A673 (cell line): Measurements from ENCODE around the gene PPIL6. TPM values are rescaled to one million over a fixed set of nuclear protein-coding genes. Genes with fewer than 3 reads are reported as not detected.

Source experiments
- BruUV-seq: library from RNA; stranded (reverse); fragments of 400-500 nt; replicated peaks from 2 replicates; lab custom pipeline; 2021; lab: Mats Ljungman, UMichigan
- CTCF ChIA-PET: fragments of 300-600 bp; sonication (Branson Sonifier 250); formaldehyde crosslinking; loops from one replicate; lab custom pipeline; 2022; ENCODE audit warnings: antibody characterized with exemption; lab: Charles Lee
- POLR2A ChIA-PET: fragments of 300-600 bp; sonication (Branson Sonifier 250); formaldehyde crosslinking; loops from one replicate; lab custom pipeline; 2022; ENCODE audit warnings: antibody characterized with exemption; ENCODE audit not compliant: low non-redundant PET; lab: Charles Lee
- DNase-seq: peaks from one replicate; pipeline ENCODE4 v3.0.0-alpha.2; 2015; ENCODE audit warnings: low spot score
- H3K27ac ChIP-seq: fragments of 200-600 bp; sonication (generic); 2 replicates; pipeline ENCODE4 v1.5.1; 2016; ENCODE audit warnings: mixed run types, low read depth, mild to moderate bottlenecking, mixed read lengths, antibody characterized with exemption, low read length; ENCODE audit not compliant: poor library complexity, severe bottlenecking
- H3K27me3 ChIP-seq: fragments of 200-600 bp; sonication (generic); replicated peaks from 2 replicates; pipeline ENCODE4 v1.6.1; 2017; ENCODE audit warnings: mixed run types, low read depth, mild to moderate bottlenecking, mixed read lengths, antibody characterized with exemption, low read length; ENCODE audit not compliant: insufficient read depth, poor library complexity
- H3K36me3 ChIP-seq: fragments of 200-600 bp; sonication (generic); 2 replicates; pipeline ENCODE4 v1.6.1; 2016; ENCODE audit warnings: mixed run types, mild to moderate bottlenecking, mixed read lengths, antibody characterized with exemption, low read length; ENCODE audit not compliant: insufficient read depth, poor library complexity, severe bottlenecking
- H3K4me1 ChIP-seq: fragments of 200-600 bp; sonication (generic); 2 replicates; pipeline ENCODE4 v1.6.1; 2017; ENCODE audit warnings: mixed run types, mild to moderate bottlenecking, mixed read lengths, antibody characterized with exemption, low read length; ENCODE audit not compliant: insufficient read depth, poor library complexity, severe bottlenecking
- H3K4me3 ChIP-seq: fragments of 200-600 bp; sonication (generic); 2 replicates; pipeline ENCODE4 v1.5.1; 2016; ENCODE audit warnings: low read depth, mixed run types, mild to moderate bottlenecking, mixed read lengths, low read length; ENCODE audit not compliant: poor library complexity, severe bottlenecking
- H3K9me3 ChIP-seq: fragments of 200-600 bp; sonication (generic); 2 replicates; pipeline ENCODE4 v1.6.1; 2016; ENCODE audit warnings: mixed run types, low read depth, mild to moderate bottlenecking, mixed read lengths, antibody characterized with exemption, low read length; ENCODE audit not compliant: poor library complexity, severe bottlenecking
- EZH2 ChIP-seq: fragments of 200-600 bp; sonication (generic); IDR thresholded peaks from 2 replicates; pipeline ENCODE4 v1.6.1; 2017; ENCODE audit warnings: borderline replicate concordance, low read depth, mild to moderate bottlenecking, mixed read lengths, antibody characterized with exemption, low read length; ENCODE audit not compliant: poor library complexity, severe bottlenecking
- intact Hi-C: fragments of 100-400 bp; cut with micrococcal nuclease; formaldehyde crosslinking; loops from one replicate; pipeline ENCODE4 v1.10.0; 2022; ENCODE audit not compliant: unreplicated experiment
- total RNA-seq: library from RNA; stranded (reverse); gene quantifications from 2 replicates; pipeline ENCODE4 v1.2.3, GENCODE V29; 2021
- TF ChIP-seq, protein P1 (sequence below): fragments of 300-800, 200-600 bp; sonication (generic); conservative IDR thresholded peaks from 2 replicates; pipeline ENCODE4 v1.5.1; 2017; ENCODE audit warnings: low read depth, mild to moderate bottlenecking, antibody characterized with exemption, low read length, moderate library complexity, mixed read lengths

Gene PPIL6
- total RNA-seq, 1 experiment from 2014 or later = 1.8 TPM

DNA sequence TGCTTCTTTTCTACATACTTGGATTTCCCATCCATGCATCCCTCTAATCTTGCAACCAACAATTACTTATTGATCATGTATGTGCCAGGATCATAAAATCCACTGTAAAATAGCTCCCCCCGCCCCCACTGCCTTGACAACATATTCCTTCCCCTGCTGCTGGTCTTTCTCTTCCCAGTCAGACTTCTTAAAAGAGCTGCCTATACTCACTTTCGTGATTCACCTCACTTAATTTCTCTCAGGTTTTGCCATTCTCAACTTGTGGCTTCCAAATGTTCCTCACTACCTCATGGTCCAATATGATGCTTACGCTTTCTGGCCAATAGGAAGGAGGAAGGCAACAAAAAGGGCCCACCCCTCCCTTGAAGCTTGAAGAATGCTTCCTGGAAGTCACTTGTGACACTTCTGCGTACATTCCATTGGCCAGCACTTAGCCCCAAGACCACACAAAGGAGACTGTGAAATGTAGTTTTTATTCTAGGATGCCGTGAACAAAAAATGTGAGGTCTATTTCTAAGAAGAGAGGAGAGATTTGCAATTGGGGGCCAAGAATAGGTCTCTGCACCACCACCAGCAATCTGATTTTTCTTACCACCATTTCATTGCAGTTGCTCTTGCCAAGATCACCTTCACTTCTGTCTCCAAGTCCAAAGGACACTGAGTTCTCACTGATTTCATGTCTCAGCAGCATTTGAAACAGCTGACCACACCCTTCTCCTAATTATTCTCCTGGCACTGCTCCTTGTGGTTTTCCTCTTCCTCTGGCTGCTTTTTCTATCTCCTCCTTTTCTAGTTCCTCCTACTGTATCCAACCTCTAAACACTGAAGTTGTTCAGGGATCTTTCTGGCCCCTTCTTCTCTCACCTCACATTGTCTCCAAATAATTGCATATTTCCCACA is 88.9 kb downstream of the PPIL6 start:
- intact Hi-C loops = no loop called here
- peaks cover 4% of the 10 kb centered on the region for H3K36me3 ChIP-seq
- TF ChIP-seq, protein P1, sequence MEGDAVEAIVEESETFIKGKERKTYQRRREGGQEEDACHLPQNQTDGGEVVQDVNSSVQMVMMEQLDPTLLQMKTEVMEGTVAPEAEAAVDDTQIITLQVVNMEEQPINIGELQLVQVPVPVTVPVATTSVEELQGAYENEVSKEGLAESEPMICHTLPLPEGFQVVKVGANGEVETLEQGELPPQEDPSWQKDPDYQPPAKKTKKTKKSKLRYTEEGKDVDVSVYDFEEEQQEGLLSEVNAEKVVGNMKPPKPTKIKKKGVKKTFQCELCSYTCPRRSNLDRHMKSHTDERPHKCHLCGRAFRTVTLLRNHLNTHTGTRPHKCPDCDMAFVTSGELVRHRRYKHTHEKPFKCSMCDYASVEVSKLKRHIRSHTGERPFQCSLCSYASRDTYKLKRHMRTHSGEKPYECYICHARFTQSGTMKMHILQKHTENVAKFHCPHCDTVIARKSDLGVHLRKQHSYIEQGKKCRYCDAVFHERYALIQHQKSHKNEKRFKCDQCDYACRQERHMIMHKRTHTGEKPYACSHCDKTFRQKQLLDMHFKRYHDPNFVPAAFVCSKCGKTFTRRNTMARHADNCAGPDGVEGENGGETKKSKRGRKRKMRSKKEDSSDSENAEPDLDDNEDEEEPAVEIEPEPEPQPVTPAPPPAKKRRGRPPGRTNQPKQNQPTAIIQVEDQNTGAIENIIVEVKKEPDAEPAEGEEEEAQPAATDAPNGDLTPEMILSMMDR = no peak
- TF ChIP-seq EZH2 = no peak
- H3K9me3 ChIP-seq = peaks cover 8% of the 10 kb centered on the region
- no peaks in the 10 kb centered on the region for H3K27me3 ChIP-seq
- ChIA-PET CTCF (no interaction called here), POLR2A (no interaction called here)
- H3K4me3 ChIP-seq = no peak overlapping the region
- no TSS peak for BruUV-seq
- DNase-seq = no peak
- H3K4me1 ChIP-seq = no peaks in the 10 kb centered on the region
- H3K27ac ChIP-seq = no peak overlapping the region

DNA sequence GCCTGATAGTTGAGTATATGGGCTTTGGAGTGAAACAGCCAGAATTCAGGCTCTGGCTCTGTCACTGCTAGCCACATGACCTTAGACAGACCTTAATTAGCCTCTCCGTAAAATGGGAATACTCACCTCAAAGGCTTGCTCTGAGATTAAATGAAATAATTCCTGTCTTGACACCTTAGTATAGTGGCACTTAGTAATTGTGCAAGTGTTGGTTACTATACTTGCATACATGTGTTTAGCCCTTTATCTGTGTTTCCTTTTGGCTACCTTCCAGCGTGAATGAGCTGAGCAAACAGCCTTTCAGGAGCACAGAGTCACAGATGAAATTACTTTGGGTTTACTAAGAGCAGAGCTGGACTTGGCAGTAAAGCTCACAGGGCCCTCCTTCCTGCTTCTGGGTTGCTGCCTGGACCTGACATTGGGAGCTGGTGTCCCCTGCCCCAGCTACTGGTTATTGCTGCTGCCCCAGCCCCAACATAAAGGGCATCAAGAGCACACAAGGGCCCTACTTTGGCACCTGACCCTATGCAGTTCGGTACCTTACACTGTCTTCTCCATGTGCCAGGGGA is 90.9 kb downstream of the PPIL6 start:
- H3K4me1 ChIP-seq = no peaks in the 10 kb centered on the region
- POLR2A ChIA-PET = interaction anchor here (0.6 to 0.7 kb wide), 2 partner anchors 105 to 634 kb away, joined by 3 to 7 read pairs; no protein-coding TSS in a partner anchor
- no peaks in the 10 kb centered on the region for H3K36me3 ChIP-seq
- peak; percentile 51 for DNase-seq
- no peak for TF ChIP-seq EZH2
- TF ChIP-seq, protein P1 = no peak
- CTCF ChIA-PET = interaction anchor here (0.7 kb wide), 1 partner anchor 10 kb away, joined by 10 read pairs; no protein-coding TSS in a partner anchor
- intact Hi-C loops = no loop called here
- no peaks in the 10 kb centered on the region for H3K9me3 ChIP-seq
- no peak overlapping the region for H3K4me3 ChIP-seq
- no peak overlapping the region for H3K27ac ChIP-seq
- no peaks in the 10 kb centered on the region for H3K27me3 ChIP-seq
- BruUV-seq = no TSS peak

DNA sequence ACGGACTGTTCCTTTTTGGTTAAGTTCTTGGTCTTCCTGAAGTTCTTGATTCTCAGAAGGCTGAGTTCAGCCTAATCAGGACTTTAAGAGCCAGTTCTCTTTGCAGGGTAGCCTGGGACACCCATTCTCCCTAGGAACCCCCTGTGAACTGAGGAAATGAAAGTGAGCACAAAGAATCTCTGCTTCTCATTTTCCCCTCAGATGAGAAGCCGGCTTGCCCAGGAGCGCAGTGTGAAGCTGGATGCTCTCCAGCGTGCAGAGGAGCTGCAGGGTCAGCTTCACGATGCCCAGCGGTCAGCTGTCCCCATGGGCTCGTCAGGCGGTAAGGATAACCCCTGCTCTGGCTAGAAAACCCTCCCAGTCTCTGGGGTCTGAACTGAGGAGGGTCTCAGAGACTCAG is 92.2 kb downstream of the PPIL6 start:
- DNase-seq = no peak
- CTCF ChIA-PET = no interaction called here
- Histone ChIP-seq H3K36me3 (no peaks in the 10 kb centered on the region), H3K4me3 (no peak overlapping the region), H3K4me1 (no peaks in the 10 kb centered on the region), H3K9me3 (no peaks in the 10 kb centered on the region), H3K27me3 (no peaks in the 10 kb centered on the region), H3K27ac (no peak overlapping the region)
- intact Hi-C loops = no loop called here
- POLR2A ChIA-PET = no interaction called here
- no TSS peak for BruUV-seq
- TF ChIP-seq, protein P1 = no peak
- TF ChIP-seq EZH2 = no peak
